H1 (cell line): ENCODE results near the gene CACNG8. TPM values are rescaled to one million over a fixed set of nuclear protein-coding genes. Genes with fewer than 3 reads are reported as not detected.
A peak's percentile ranks its signal among the peaks of the same experiment; 100 is the strongest.

Experiments used
- CTCF ChIA-PET: fragments of 300-600 bp; sonication (Branson Sonifier 250); formaldehyde crosslinking; loops from one replicate; lab custom pipeline; 2021; ENCODE audit not compliant: partially characterized antibody; lab: Charles Lee
- POLR2A ChIA-PET: fragments of 300-600 bp; sonication (Branson Sonifier 250); formaldehyde crosslinking; loops from one replicate; lab custom pipeline; 2021; ENCODE audit warnings: inconsistent platforms; ENCODE audit not compliant: partially characterized antibody; lab: Charles Lee
- DNase-seq, 2 experiments: peaks; one replicate each; pipeline versions ENCODE4 v3.0.0 to v3.0.0-alpha.2; 2010 to 2022; ENCODE audit warnings: low spot score in 2 of 2, low read depth in 1 of 2, mixed read lengths in 1 of 2
- FAIRE-seq: peaks from 2 replicates; lab custom pipeline; 2011; peaks lifted over from hg19 to GRCh38; lab: Jason Lieb, UNC
- H2AFZ ChIP-seq: 2 replicates; pipeline ENCODE4 v1.8.1; 2012; ENCODE audit warnings: low read length, inconsistent platforms
- H2AK5ac ChIP-seq: 2 replicates; pipeline ENCODE4 v1.6.1; 2013; ENCODE audit warnings: low read depth, low read length
- H2BK120ac ChIP-seq: replicated peaks from 2 replicates; pipeline ENCODE3; 2013; ENCODE audit warnings: low read depth, low read length, inconsistent platforms
- H2BK12ac ChIP-seq: 2 replicates; pipeline ENCODE4 v1.6.1; 2013; ENCODE audit warnings: low read depth, low read length
- H2BK15ac ChIP-seq: 2 replicates; pipeline ENCODE4 v1.6.1; 2013; ENCODE audit warnings: low read length
- H2BK20ac ChIP-seq: 2 replicates; pipeline ENCODE4 v1.6.1; 2013; ENCODE audit warnings: low read length
- H2BK5ac ChIP-seq: 2 replicates; pipeline ENCODE4 v1.6.1; 2013; ENCODE audit warnings: low read depth, low read length
- H3K14ac ChIP-seq: 2 replicates; pipeline ENCODE4 v1.6.1; 2013; ENCODE audit warnings: inconsistent platforms; ENCODE audit not compliant: insufficient read length
- H3K18ac ChIP-seq: 2 replicates; pipeline ENCODE4 v1.6.1; 2013; ENCODE audit warnings: low read length; ENCODE audit errors: extremely low read depth
- H3K23ac ChIP-seq: 2 replicates; pipeline ENCODE4 v1.6.1; 2013; ENCODE audit warnings: inconsistent platforms; ENCODE audit not compliant: insufficient read length
- H3K23me2 ChIP-seq: 2 replicates; pipeline ENCODE4 v1.6.1; 2013; ENCODE audit warnings: low read depth, low read length
- H3K27ac ChIP-seq: 2 replicates; pipeline ENCODE4 v1.6.1; 2011; ENCODE audit warnings: low read depth, low read length, inconsistent platforms
- H3K27me3 ChIP-seq, 4 experiments: replicated peaks in 1 of 4; 1 replicate in 1 of 4; 2 replicates in 3 of 4; pipeline versions ENCODE4 v1.6.1 to v1.8.1; 2011 to 2013; ENCODE audit warnings: low read length in 3 of 4, mild to moderate bottlenecking in 3 of 4, inconsistent platforms in 2 of 4, mixed read lengths in 2 of 4, moderate library complexity in 1 of 4; ENCODE audit not compliant: control insufficient read depth in 3 of 4, insufficient read depth in 3 of 4; ENCODE audit errors: extremely low read depth in 1 of 4
- H3K36me3 ChIP-seq, 4 experiments: 2 replicates each; pipeline versions ENCODE4 v1.6.1 to v1.8.1; 2011 to 2013; ENCODE audit warnings: mild to moderate bottlenecking in 4 of 4, low read length in 3 of 4, moderate library complexity in 2 of 4, control low read depth in 1 of 4, inconsistent platforms in 1 of 4; ENCODE audit not compliant: insufficient read depth in 4 of 4, control insufficient read depth in 2 of 4
- H3K4ac ChIP-seq: replicated peaks from 2 replicates; pipeline ENCODE3; 2013; ENCODE audit warnings: low read length, low read depth, mixed read lengths, inconsistent platforms; ENCODE audit not compliant: insufficient read length
- H3K4me1 ChIP-seq, 4 experiments: replicated peaks in 1 of 4; 1 replicate in 1 of 4; 2 replicates in 3 of 4; pipeline versions ENCODE4 v1.6.1 to v1.8.1; 2011 to 2013; ENCODE audit warnings: low read length in 3 of 4, inconsistent platforms in 2 of 4, mixed read lengths in 1 of 4; ENCODE audit not compliant: insufficient read depth in 4 of 4, control insufficient read depth in 3 of 4
- H3K4me2 ChIP-seq, 2 experiments: 2 replicates each; pipeline versions ENCODE4 v1.6.1 to v1.8.1; 2011 to 2013; ENCODE audit warnings: low read depth in 2 of 2, low read length in 2 of 2, control low read depth in 1 of 2, inconsistent platforms in 1 of 2, mild to moderate bottlenecking in 1 of 2; ENCODE audit not compliant: insufficient read depth in 1 of 2
- H3K4me3 ChIP-seq, 4 experiments: fragments of 200-600, 300-600 bp in 1 of 4; sonication (generic), shearing (Covaris generic), sonication (Bioruptor Twin) in 1 of 4; 2 replicates each; pipeline versions ENCODE4 v1.5.1 to v1.8.1; 2011 to 2016; ENCODE audit warnings: low read length in 4 of 4, low read depth in 3 of 4, control low read depth in 2 of 4, inconsistent platforms in 2 of 4, mild to moderate bottlenecking in 2 of 4, mixed read lengths in 1 of 4, moderate library complexity in 1 of 4; ENCODE audit not compliant: insufficient read depth in 2 of 4; ENCODE audit errors: extremely low read depth in 1 of 4
- H3K56ac ChIP-seq: replicated peaks from 2 replicates; pipeline ENCODE3; 2013; ENCODE audit warnings: low read depth, mild to moderate bottlenecking, mixed read lengths, low read length, inconsistent platforms; ENCODE audit not compliant: insufficient read length
- H3K79me1 ChIP-seq: 2 replicates; pipeline ENCODE4 v1.6.1; 2013; ENCODE audit warnings: low read depth, low read length, control low read depth
- H3K79me2 ChIP-seq, 2 experiments: 2 replicates each; pipeline versions ENCODE4 v1.6.1 to v1.8.1; 2012 to 2013; ENCODE audit warnings: low read length in 2 of 2, mild to moderate bottlenecking in 2 of 2, inconsistent platforms in 1 of 2; ENCODE audit not compliant: insufficient read depth in 2 of 2, control insufficient read depth in 1 of 2
- H3K9ac ChIP-seq, 4 experiments: replicated peaks in 1 of 4; 1 replicate in 1 of 4; 2 replicates in 3 of 4; pipeline versions ENCODE4 v1.6.1 to v1.8.1; 2011 to 2013; ENCODE audit warnings: low read depth in 3 of 4, low read length in 3 of 4, control low read depth in 2 of 4, mild to moderate bottlenecking in 2 of 4, moderate library complexity in 2 of 4, inconsistent platforms in 1 of 4; ENCODE audit errors: extremely low read depth in 1 of 4
- H3K9me3 ChIP-seq, 2 experiments: 2 replicates each; pipeline versions ENCODE4 v1.6.1 to v1.8.1; 2012 to 2013; ENCODE audit warnings: mild to moderate bottlenecking in 2 of 2, moderate library complexity in 2 of 2, control low read depth in 1 of 2, inconsistent platforms in 1 of 2, low read depth in 1 of 2, low read length in 1 of 2, mixed read lengths in 1 of 2; ENCODE audit not compliant: insufficient read depth in 2 of 2
- H4K20me1 ChIP-seq, 2 experiments: replicated peaks in 1 of 2; 2 replicates each; pipeline versions ENCODE3 to v1.8.1; 2011 to 2013; ENCODE audit warnings: inconsistent platforms in 2 of 2, low read length in 2 of 2, mild to moderate bottlenecking in 1 of 2; ENCODE audit not compliant: insufficient read depth in 2 of 2, control insufficient read depth in 1 of 2
- H4K5ac ChIP-seq: 2 replicates; pipeline ENCODE4 v1.6.1; 2013; ENCODE audit warnings: low read length, low read depth, mixed read lengths, inconsistent platforms; ENCODE audit not compliant: insufficient read length
- H4K8ac ChIP-seq: 2 replicates; pipeline ENCODE4 v1.8.0; 2013; ENCODE audit warnings: mild to moderate bottlenecking, moderate library complexity, low read length, inconsistent platforms; ENCODE audit not compliant: insufficient read depth; ENCODE audit errors: extremely low read depth
- H4K91ac ChIP-seq: replicated peaks from 2 replicates; pipeline ENCODE3; 2013; ENCODE audit warnings: low read length, mixed read lengths, inconsistent platforms; ENCODE audit not compliant: insufficient read length
- CTCF ChIP-seq, 3 experiments: IDR thresholded peaks; 1 replicate in 2 of 3; 2 replicates in 1 of 3; pipeline versions ENCODE4 v1.5.1 to v1.6.1; 2011; ENCODE audit warnings: low read length in 3 of 3, mild to moderate bottlenecking in 3 of 3, inconsistent platforms in 2 of 3, low read depth in 1 of 3, moderate library complexity in 1 of 3; ENCODE audit not compliant: insufficient read depth in 1 of 3; ENCODE audit errors: control extremely low read depth in 1 of 3
- SP4 ChIP-seq: IDR thresholded peaks from 2 replicates; pipeline ENCODE4 v1.6.1; 2012; ENCODE audit warnings: low read length, inconsistent platforms
- WGBS, 2 experiments: shearing (Covaris generic) in 1 of 2; methylation state at CpG; one replicate each; pipeline versions ENCODE4 v1.1.6 to v1.1.7; 2013 to 2015; ENCODE audit warnings: low lambda C conversion rate in 2 of 2, mixed read lengths in 2 of 2, inconsistent platforms in 1 of 2, low coverage in 1 of 2, missing lambda C conversion rate in 1 of 2; ENCODE audit not compliant: insufficient replicate concordance in 2 of 2, insufficient coverage in 1 of 2, insufficient read length in 1 of 2; ENCODE audit errors: extremely low coverage in 1 of 2, missing lambda C conversion rate in 1 of 2; 5-methylcytosine and 5-hydroxymethylcytosine counted together
- polyA plus RNA-seq, 7 experiments: library from polyadenylated mRNA; depleted of rRNA in 3 of 7; stranded (reverse) in 5 of 7; unstranded in 2 of 7; fragments of >200 nt in 5 of 7; fragments of 200-250 nt in 2 of 7; gene quantifications; 1 replicate in 5 of 7; 2 replicates in 1 of 7; 4 replicates in 1 of 7; pipeline versions ENCODE4 v1.2.1 to v1.2.3, GENCODE V29; 2011 to 2013; ENCODE audit warnings: missing spikeins in 2 of 7, mixed read lengths in 2 of 7
- total RNA-seq: library from RNA; stranded (reverse); fragmentation: NEBNext Ultra II Directional; extraction: Animal tissue kit (Norgen Biotek cat#: 25700); gene quantifications from 2 replicates; pipeline ENCODE4 v1.2.1, GENCODE V29; 2021

Gene CACNG8
- total and polyA plus RNA-seq, 2 of the 8 experiments (the other 6 are each of a cell fraction or from before 2014, with no cell fraction given) = 0.41 to 4.5 TPM

DNA sequence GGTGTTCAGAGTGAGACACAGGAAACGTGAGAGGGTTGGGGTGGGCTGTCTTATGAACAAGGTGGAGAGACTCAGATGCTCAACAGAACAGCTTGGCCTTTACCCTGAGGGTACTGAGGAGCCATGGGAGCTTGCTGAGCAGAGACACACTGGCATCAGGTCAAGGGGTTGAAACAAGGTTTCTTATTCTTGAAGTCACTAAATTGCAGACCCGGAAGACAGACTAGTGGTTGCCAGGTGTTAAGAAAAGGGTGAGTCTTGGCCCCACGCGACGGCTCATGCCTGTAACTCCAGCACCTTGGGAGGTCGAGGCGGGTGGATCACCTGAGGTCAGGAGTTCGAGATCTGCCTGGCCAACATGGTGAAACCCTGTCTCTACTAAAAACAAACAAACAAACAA, 51.1 kb downstream of the CACNG8 start:
- no peak overlapping the region for H2BK15ac ChIP-seq
- no peak overlapping the region for H3K56ac ChIP-seq
- H2AFZ ChIP-seq = no peak overlapping the region
- no peak overlapping the region for H2BK120ac ChIP-seq
- peak overlapping the region; percentile 22; the same call in 1 of the 2 replicates for H2BK12ac ChIP-seq
- H4K5ac ChIP-seq = no peak overlapping the region
- H3K9me3 ChIP-seq = no peaks in the 10 kb centered on the region
- H3K4me3 ChIP-seq = no peak overlapping the region
- no peak overlapping the region for H3K14ac ChIP-seq
- 85% methylated on average over 8 of the region's 8 CpGs; no CpG with 5 or more reads in 1 of the 2 experiments for WGBS, 2 experiments
- ChIA-PET POLR2A (interaction anchor here (0.9 to 1.7 kb wide), 5 partner anchors 12 to 71 kb away, joined by 3 to 4 read pairs (median 4); no protein-coding TSS in a partner anchor), CTCF (interaction anchor here (1.0 to 4.9 kb wide), 6 partner anchors 11 to 221 kb away, joined by 4 to 36 read pairs (median 5); no protein-coding TSS in a partner anchor)
- no peaks in the 10 kb centered on the region for H3K79me2 ChIP-seq
- no peak overlapping the region for H4K91ac ChIP-seq
- H4K8ac ChIP-seq = no peak overlapping the region
- H3K27ac ChIP-seq = no peak overlapping the region
- H3K23ac ChIP-seq = no peak overlapping the region
- no peaks in the 10 kb centered on the region for H3K79me1 ChIP-seq
- no peak overlapping the region for H3K18ac ChIP-seq
- H2BK5ac ChIP-seq = no peak overlapping the region
- no peaks in the 10 kb centered on the region for H3K27me3 ChIP-seq
- FAIRE-seq (no peak), DNase-seq (no peak)
- H2BK20ac ChIP-seq = no peak overlapping the region
- H2AK5ac ChIP-seq = no peak overlapping the region
- no peak overlapping the region for H3K4ac ChIP-seq
- H3K4me2 ChIP-seq = no peak overlapping the region
- no peaks in the 10 kb centered on the region for H4K20me1 ChIP-seq
- no peaks in the 10 kb centered on the region for H3K36me3 ChIP-seq
- H3K9ac ChIP-seq = no peak overlapping the region
- H3K23me2 ChIP-seq = no peaks in the 10 kb centered on the region
- H3K4me1 ChIP-seq = peaks cover 0 to 9% (median 5%) of the 10 kb centered on the region in 4 experiments; a peak in 4 of 7 replicates
- TF ChIP-seq SP4 (no peak), CTCF (IDR thresholded peaks at IDR 0.05; ENCODE audit: control extremely low read depth in 1 of 3, insufficient read depth in 1 of 3, low read depth in 1 of 3, low read length in 3 of 3) (no peak)
